T follicular helper cell (primary cell): ENCODE data around the gene SLC31A2.

Experiments used
- DNase-seq: peaks from one replicate; pipeline ENCODE4 v3.0.0-alpha.2; 2020; ENCODE audit warnings: low read depth

The SLC31A2 gene

GRCh38 chr9:113186137-113186755 is 35.4 kb downstream of the SLC31A2 start:
- DNase-seq = no peak

DNA sequence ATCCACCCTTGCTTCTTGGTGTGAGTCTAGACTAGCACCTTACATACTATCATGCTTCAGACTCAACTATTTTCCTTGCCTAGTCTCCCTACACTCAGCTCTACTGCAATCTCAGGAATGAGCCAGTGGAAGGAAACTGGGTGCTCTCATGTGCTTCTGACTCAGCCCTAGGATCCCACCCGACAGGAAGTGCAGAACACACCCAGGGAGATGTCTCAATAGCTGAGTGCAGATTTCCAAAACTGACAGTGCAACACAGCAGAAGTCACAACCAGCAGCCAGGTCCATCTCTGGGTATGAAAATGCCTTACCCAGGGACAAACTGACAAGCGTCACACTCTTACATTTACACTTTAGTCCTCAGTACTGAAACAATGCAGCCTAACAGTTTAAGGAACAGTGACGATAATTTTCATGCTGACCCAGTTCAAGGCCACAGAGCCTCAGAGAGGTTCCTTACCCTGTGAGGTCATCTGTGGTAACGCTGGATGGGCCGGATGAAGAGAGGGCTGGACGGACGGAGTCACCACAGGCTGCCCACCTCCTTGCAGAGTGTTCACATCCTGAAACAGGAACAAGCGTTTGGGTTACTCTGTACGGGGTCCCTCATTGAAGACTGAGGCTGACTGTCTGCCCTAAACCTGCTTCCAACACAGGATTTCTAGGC is 37.3 kb downstream of the SLC31A2 start:
- DNase-seq = no peak

GRCh38 chr9:113192455-113192854 is 41.6 kb downstream of the SLC31A2 start:
- no peak for DNase-seq

- no peak for DNase-seq
These were observed 49.0 kb downstream of the SLC31A2 start for GRCh38 chr9:113199683-113200329.

- DNase-seq = no peak
These were observed 54.6 kb downstream of the SLC31A2 start for GRCh38 chr9:113205432-113205831.

GRCh38 chr9:113205861-113206260 is 55.1 kb downstream of the SLC31A2 start:
- no peak for DNase-seq

GRCh38 chr9:113210815-113211214 is 60.0 kb downstream of the SLC31A2 start:
- DNase-seq = no peak
